CD14-positive monocyte (primary cell): ENCODE results near the gene LHFPL5. TPM values are rescaled to one million over a fixed set of nuclear protein-coding genes. Genes with fewer than 3 reads are reported as not detected.

ENCODE experiments used
- DNase-seq, 3 donors: peaks; one replicate each; pipeline ENCODE4 v3.0.0-alpha.2; 2011 to 2022
- H2AFZ ChIP-seq: 2 replicates; pipeline ENCODE4 v1.6.0; 2012; ENCODE audit warnings: mild to moderate bottlenecking, low read depth, low read length, inconsistent platforms; ENCODE audit not compliant: insufficient read depth, poor library complexity, severe bottlenecking
- H3K27ac ChIP-seq, 2 donors: 1 replicate in 1 of 2; 2 replicates in 1 of 2; pipeline ENCODE4 v1.5.1; 2012 to 2013; ENCODE audit warnings: low read length in 2 of 2, control low read depth in 1 of 2, inconsistent platforms in 1 of 2, low read depth in 1 of 2, mild to moderate bottlenecking in 1 of 2
- H3K27me3 ChIP-seq, 2 donors: one replicate each; pipeline versions ENCODE4 v1.6.0 to v1.6.1; 2011 to 2013; ENCODE audit warnings: low read length in 2 of 2; ENCODE audit not compliant: control insufficient read depth in 2 of 2, insufficient read depth in 2 of 2
- H3K36me3 ChIP-seq, 2 donors: replicated peaks in 1 of 2; 1 replicate in 1 of 2; 2 replicates in 1 of 2; pipeline versions ENCODE4 v1.5.1 to v1.6.1; 2012 to 2013; ENCODE audit warnings: low read length in 2 of 2, control low read depth in 1 of 2, inconsistent platforms in 1 of 2, mild to moderate bottlenecking in 1 of 2; ENCODE audit not compliant: insufficient read depth in 2 of 2, control insufficient read depth in 1 of 2
- H3K4me1 ChIP-seq, 2 donors: 1 replicate in 1 of 2; 2 replicates in 1 of 2; pipeline versions ENCODE4 v1.5.1 to v1.6.1; 2012 to 2013; ENCODE audit warnings: low read length in 2 of 2, control low read depth in 1 of 2, inconsistent platforms in 1 of 2, mild to moderate bottlenecking in 1 of 2, moderate library complexity in 1 of 2; ENCODE audit not compliant: insufficient read depth in 2 of 2, control insufficient read depth in 1 of 2
- H3K4me2 ChIP-seq: replicated peaks from 2 replicates; pipeline ENCODE3; 2012; ENCODE audit warnings: low read length, moderate library complexity, mild to moderate bottlenecking; ENCODE audit not compliant: poor library complexity, severe bottlenecking; ENCODE audit errors: extremely low read depth
- H3K4me3 ChIP-seq, 3 experiments: fragments of 200-600 bp in 1 of 3; sonication (generic) in 1 of 3; replicated peaks in 1 of 3; 1 replicate in 2 of 3; 2 replicates in 1 of 3; pipeline ENCODE4 v1.5.1; 2011 to 2013; ENCODE audit warnings: low read length in 3 of 3, mild to moderate bottlenecking in 3 of 3, control low read depth in 2 of 3, low read depth in 2 of 3, inconsistent platforms in 1 of 3, moderate library complexity in 1 of 3
- H3K79me2 ChIP-seq: 2 replicates; pipeline ENCODE4 v1.6.0; 2012; ENCODE audit warnings: mild to moderate bottlenecking, control low read depth, inconsistent platforms, low read length, moderate library complexity; ENCODE audit not compliant: insufficient read depth
- H3K9ac ChIP-seq: 2 replicates; pipeline ENCODE4 v1.6.0; 2017; ENCODE audit warnings: low read length, mild to moderate bottlenecking; ENCODE audit not compliant: insufficient read depth, poor library complexity, severe bottlenecking
- H3K9me3 ChIP-seq, 2 donors: replicated peaks in 1 of 2; 1 replicate in 1 of 2; 2 replicates in 1 of 2; pipeline versions ENCODE4 v1.5.1 to v1.6.1; 2012 to 2013; ENCODE audit warnings: low read length in 2 of 2, control low read depth in 1 of 2; ENCODE audit not compliant: control insufficient read depth in 1 of 2, insufficient read depth in 1 of 2
- H4K20me1 ChIP-seq: 2 replicates; pipeline ENCODE4 v1.6.0; 2012; ENCODE audit warnings: mild to moderate bottlenecking, low read length, control low read depth, moderate library complexity; ENCODE audit not compliant: insufficient read depth
- H3K27ac Mint-ChIP-seq, 7 donors: one replicate each; pipeline ENCODE4 v1.8.0; 2020; ENCODE audit warnings: mild to moderate bottlenecking in 7 of 7, mixed read lengths in 7 of 7, moderate library complexity in 6 of 7, inconsistent platforms in 2 of 7
- H3K27me3 Mint-ChIP-seq, 3 donors: one replicate each; pipeline ENCODE4 v1.8.0; 2021 to 2022; ENCODE audit warnings: low read depth in 3 of 3, mild to moderate bottlenecking in 3 of 3, mixed read lengths in 3 of 3, moderate library complexity in 3 of 3, inconsistent platforms in 1 of 3
- H3K36me3 Mint-ChIP-seq, 2 donors: one replicate each; pipeline ENCODE4 v1.8.0; 2020; ENCODE audit warnings: mixed read lengths in 2 of 2, inconsistent platforms in 1 of 2, mild to moderate bottlenecking in 1 of 2
- H3K4me1 Mint-ChIP-seq: one replicate; pipeline ENCODE4 v1.8.0; 2020; ENCODE audit warnings: mild to moderate bottlenecking, mixed read lengths
- H3K4me3 Mint-ChIP-seq, 2 donors: one replicate each; pipeline ENCODE4 v1.8.0; 2020; ENCODE audit warnings: mild to moderate bottlenecking in 2 of 2, mixed read lengths in 2 of 2, moderate library complexity in 1 of 2
- H3K9me3 Mint-ChIP-seq, 7 donors: one replicate each; pipeline ENCODE4 v1.8.0; 2020 to 2022; ENCODE audit warnings: mixed read lengths in 7 of 7, mild to moderate bottlenecking in 6 of 7, moderate library complexity in 6 of 7, inconsistent platforms in 2 of 7
- WGBS: methylation state at CpG from one replicate; pipeline ENCODE4 v1.1.5; 2013; ENCODE audit warnings: missing lambda C conversion rate; ENCODE audit not compliant: insufficient coverage; 5-methylcytosine and 5-hydroxymethylcytosine counted together
- intact Hi-C, 2 donors: fragments of 100-400 bp; cut with micrococcal nuclease; formaldehyde crosslinking; loops; one replicate each; pipeline versions ENCODE4 v1.15.0 to v1.15.1; 2023
- polyA plus RNA-seq, 3 donors: library from polyadenylated mRNA; depleted of rRNA in 1 of 3; unstranded in 2 of 3; stranded (reverse) in 1 of 3; fragments of 300-500 nt in 2 of 3; fragments of >200 nt in 1 of 3; fragmentation: Illumina TruSeq in 2 of 3; gene quantifications; 1 replicate in 2 of 3; 2 replicates in 1 of 3; pipeline ENCODE4 v1.2.3, GENCODE V29; 2012 to 2021
- TF ChIP-seq, protein P1 (sequence below): fragments of 200-600 bp; IDR thresholded peaks from one replicate; pipeline ENCODE4 v1.8.0; 2022; ENCODE audit warnings: antibody characterized with exemption, mild to moderate bottlenecking

Gene LHFPL5
- polyA plus RNA-seq, 3 donors = not detected

DNA sequence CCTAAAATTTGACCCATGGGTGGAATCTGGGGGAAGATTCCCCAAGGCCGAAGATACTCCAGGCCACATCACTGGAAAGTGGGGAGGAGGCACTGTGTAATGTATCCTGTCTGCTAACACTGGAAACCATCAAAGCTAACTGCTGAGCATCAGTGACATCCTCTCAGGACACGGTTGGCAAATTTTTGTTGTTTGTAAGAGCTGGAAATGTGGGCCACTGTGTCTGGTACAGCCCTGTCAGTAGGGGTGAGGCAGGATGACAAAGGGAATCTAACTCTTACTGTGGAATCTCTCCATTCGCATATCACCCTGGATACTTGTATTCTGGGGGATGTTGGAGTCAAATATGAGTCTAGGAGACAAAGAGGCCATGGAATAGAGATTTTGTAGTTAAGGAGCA is 45.7 kb upstream of the LHFPL5 start:
- Histone ChIP-seq H3K9ac (no peak overlapping the region), H3K4me2 (no peak overlapping the region), H3K27me3 (peaks cover 15 to 17% of the 10 kb centered on the region in 2 donors), H3K79me2 (no peaks in the 10 kb centered on the region), H3K4me1 (peaks cover 0 to 5% of the 10 kb centered on the region in 2 donors), H3K27ac (no peak overlapping the region), H3K36me3 (no peaks in the 10 kb centered on the region), H3K9me3 (peaks cover 0 to 11% of the 10 kb centered on the region in 2 donors), H2AFZ (no peak overlapping the region), H4K20me1 (no peaks in the 10 kb centered on the region), H3K4me3 (no peak overlapping the region)
- intact Hi-C loops = no loop called here
- Mint-ChIP-seq H3K9me3 (peaks cover 0 to 1% (median 0%) of the 10 kb centered on the region in 7 donors), H3K4me1 (peaks cover 21% of the 10 kb centered on the region), H3K4me3 (no peak overlapping the region), H3K27me3 (peaks cover 26 to 42% (median 32%) of the 10 kb centered on the region in 3 donors), H3K36me3 (no peaks in the 10 kb centered on the region), H3K27ac (no peak overlapping the region)
- DNase-seq = no peak
- 100% methylated on average over 1 of the region's 3 CpGs for WGBS
- TF ChIP-seq, protein P1, sequence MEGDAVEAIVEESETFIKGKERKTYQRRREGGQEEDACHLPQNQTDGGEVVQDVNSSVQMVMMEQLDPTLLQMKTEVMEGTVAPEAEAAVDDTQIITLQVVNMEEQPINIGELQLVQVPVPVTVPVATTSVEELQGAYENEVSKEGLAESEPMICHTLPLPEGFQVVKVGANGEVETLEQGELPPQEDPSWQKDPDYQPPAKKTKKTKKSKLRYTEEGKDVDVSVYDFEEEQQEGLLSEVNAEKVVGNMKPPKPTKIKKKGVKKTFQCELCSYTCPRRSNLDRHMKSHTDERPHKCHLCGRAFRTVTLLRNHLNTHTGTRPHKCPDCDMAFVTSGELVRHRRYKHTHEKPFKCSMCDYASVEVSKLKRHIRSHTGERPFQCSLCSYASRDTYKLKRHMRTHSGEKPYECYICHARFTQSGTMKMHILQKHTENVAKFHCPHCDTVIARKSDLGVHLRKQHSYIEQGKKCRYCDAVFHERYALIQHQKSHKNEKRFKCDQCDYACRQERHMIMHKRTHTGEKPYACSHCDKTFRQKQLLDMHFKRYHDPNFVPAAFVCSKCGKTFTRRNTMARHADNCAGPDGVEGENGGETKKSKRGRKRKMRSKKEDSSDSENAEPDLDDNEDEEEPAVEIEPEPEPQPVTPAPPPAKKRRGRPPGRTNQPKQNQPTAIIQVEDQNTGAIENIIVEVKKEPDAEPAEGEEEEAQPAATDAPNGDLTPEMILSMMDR = no peak

DNA sequence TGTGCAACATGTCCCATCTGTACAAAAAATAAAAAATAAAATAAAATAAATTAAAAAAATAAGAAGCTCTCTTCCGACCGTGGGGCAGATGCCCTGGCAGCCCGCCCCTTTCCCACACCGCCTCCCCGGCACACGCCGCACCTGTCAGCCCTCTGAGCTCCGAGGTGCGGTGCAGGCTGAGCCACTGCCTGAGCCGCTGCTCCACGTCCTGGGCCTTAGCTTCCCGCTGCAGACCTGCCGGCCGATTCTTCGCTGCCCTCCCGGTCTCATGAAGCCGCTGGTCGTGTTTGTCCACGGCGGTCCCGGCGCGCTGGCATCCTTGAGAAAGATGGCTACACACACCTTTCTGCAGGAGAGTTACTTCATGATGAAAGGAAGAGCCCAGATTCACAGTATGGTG is 39.4 kb upstream of the LHFPL5 start:
- Mint-ChIP-seq H3K27me3 (peaks cover 38 to 55% (median 44%) of the 10 kb centered on the region in 3 donors), H3K36me3 (no peaks in the 10 kb centered on the region), H3K9me3 (peaks cover 0 to 11% (median 2%) of the 10 kb centered on the region in 7 donors), H3K4me3 (peak overlapping the region in 1 of 2 donors; percentile 19), H3K27ac (no peak overlapping the region), H3K4me1 (peaks cover 13% of the 10 kb centered on the region)
- TF ChIP-seq, protein P1 = no peak
- no peak overlapping the region for H2AFZ ChIP-seq
- H3K36me3 ChIP-seq = no peaks in the 10 kb centered on the region
- no peak for DNase-seq
- 88% methylated on average over 19 of the region's 23 CpGs for WGBS
- H3K79me2 ChIP-seq = no peaks in the 10 kb centered on the region
- H3K4me2 ChIP-seq = no peak overlapping the region
- no peak overlapping the region for H3K27ac ChIP-seq
- peaks cover 18 to 25% of the 10 kb centered on the region in 2 donors for H3K27me3 ChIP-seq
- no peaks in the 10 kb centered on the region for H4K20me1 ChIP-seq
- H3K9ac ChIP-seq = no peak overlapping the region
- H3K9me3 ChIP-seq = peaks cover 0 to 12% of the 10 kb centered on the region in 2 donors
- no peak overlapping the region for H3K4me3 ChIP-seq
- no peaks in the 10 kb centered on the region for H3K4me1 ChIP-seq
- intact Hi-C loops = no loop called here
